Measurements from ENCODE around the gene CRCP. TPM values are rescaled to one million over a fixed set of nuclear protein-coding genes. Genes with fewer than 3 reads are reported as not detected.

The CRCP gene
- total RNA-seq, 1 experiment from 2014 or later = 36.4 TPM

DNA sequence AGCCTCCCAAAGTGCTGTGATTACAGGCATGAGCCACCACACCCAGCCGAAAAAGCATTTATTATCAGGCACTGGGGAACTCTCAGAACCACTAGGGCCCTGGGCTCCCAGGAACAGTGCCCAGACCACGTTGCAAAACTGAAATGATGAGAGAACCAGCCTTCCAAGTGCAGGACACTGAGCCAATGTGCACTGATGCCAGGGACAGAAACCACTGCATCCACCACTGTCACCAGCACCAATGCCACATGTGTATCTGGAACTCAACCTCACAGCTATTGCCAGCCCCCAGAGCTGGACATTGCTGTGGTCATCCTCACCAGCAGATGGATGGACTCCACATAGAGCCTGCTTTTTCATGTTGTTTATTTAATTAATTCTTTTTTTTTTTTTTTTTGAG lies 62.3 kb downstream of the CRCP start:
- no peaks in the 10 kb centered on the region for H3K9me3 ChIP-seq (ENCODE audit: low read length)
- no peak overlapping the region for H3K9ac ChIP-seq (ENCODE audit: low read length)
- DNase-seq (no peak), ATAC-seq (no peak)
- no peaks in the 10 kb centered on the region for H4K20me1 ChIP-seq (ENCODE audit: low read length)
- H3K4me3 ChIP-seq (ENCODE audit: low read length) = no peak overlapping the region
- no peaks in the 10 kb centered on the region for H3K4me1 ChIP-seq (ENCODE audit: insufficient read depth, low read length)
- no peaks in the 10 kb centered on the region for H3K27me3 ChIP-seq (ENCODE audit: low read length)
- no peak for TF ChIP-seq EZH2phosphoT487 (IDR thresholded peaks at IDR 0.05; ENCODE audit: borderline replicate concordance, low read length)
- TF ChIP-seq, protein P1, sequence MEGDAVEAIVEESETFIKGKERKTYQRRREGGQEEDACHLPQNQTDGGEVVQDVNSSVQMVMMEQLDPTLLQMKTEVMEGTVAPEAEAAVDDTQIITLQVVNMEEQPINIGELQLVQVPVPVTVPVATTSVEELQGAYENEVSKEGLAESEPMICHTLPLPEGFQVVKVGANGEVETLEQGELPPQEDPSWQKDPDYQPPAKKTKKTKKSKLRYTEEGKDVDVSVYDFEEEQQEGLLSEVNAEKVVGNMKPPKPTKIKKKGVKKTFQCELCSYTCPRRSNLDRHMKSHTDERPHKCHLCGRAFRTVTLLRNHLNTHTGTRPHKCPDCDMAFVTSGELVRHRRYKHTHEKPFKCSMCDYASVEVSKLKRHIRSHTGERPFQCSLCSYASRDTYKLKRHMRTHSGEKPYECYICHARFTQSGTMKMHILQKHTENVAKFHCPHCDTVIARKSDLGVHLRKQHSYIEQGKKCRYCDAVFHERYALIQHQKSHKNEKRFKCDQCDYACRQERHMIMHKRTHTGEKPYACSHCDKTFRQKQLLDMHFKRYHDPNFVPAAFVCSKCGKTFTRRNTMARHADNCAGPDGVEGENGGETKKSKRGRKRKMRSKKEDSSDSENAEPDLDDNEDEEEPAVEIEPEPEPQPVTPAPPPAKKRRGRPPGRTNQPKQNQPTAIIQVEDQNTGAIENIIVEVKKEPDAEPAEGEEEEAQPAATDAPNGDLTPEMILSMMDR (conservative IDR thresholded peaks at IDR 0.05; ENCODE audit: low read depth, low read length) = no peak
- no peak for TF ChIP-seq EZH2 (IDR thresholded peaks at IDR 0.05; ENCODE audit: low read length, unreplicated experiment)
- H3K79me2 ChIP-seq (ENCODE audit: low read length) = no peaks in the 10 kb centered on the region
- H2AFZ ChIP-seq (ENCODE audit: low read length) = no peak overlapping the region
- no peak overlapping the region for H3K27ac ChIP-seq (ENCODE audit: low read length)
- no peaks in the 10 kb centered on the region for H3K36me3 ChIP-seq (ENCODE audit: low read depth, low read length)
- ChIA-PET CTCF (no interaction called here), POLR2A (ENCODE audit: unreplicated experiment) (no interaction called here)
- H3K9me2 ChIP-seq (replicated peaks; ENCODE audit: low read length) = no peaks in the 10 kb centered on the region
- no peaks in the 10 kb centered on the region for H3F3A ChIP-seq (ENCODE audit: low read length, unreplicated experiment)
- H3K4me2 ChIP-seq (ENCODE audit: low read length) = no peak overlapping the region
- no TSS peak for BruUV-seq (replicated peaks)
- intact Hi-C loops (cut with micrococcal nuclease) = no loop called here

GRCh38 chr7:66178258-66178657 lies 63.6 kb downstream of the CRCP start:
- no peaks in the 10 kb centered on the region for H3K9me2 ChIP-seq (replicated peaks; ENCODE audit: low read length)
- H3K9ac ChIP-seq (ENCODE audit: low read length) = no peak overlapping the region
- ATAC-seq (no peak), DNase-seq (no peak)
- no TSS peak for BruUV-seq (replicated peaks)
- POLR2A ChIA-PET (ENCODE audit: unreplicated experiment) = no interaction called here
- H2AFZ ChIP-seq (ENCODE audit: low read length) = no peak overlapping the region
- no peaks in the 10 kb centered on the region for H3F3A ChIP-seq (ENCODE audit: low read length, unreplicated experiment)
- no peaks in the 10 kb centered on the region for H4K20me1 ChIP-seq (ENCODE audit: low read length)
- no peaks in the 10 kb centered on the region for H3K9me3 ChIP-seq (ENCODE audit: low read length)
- no peak for TF ChIP-seq EZH2 (IDR thresholded peaks at IDR 0.05; ENCODE audit: low read length, unreplicated experiment)
- TF ChIP-seq, protein P1 (conservative IDR thresholded peaks at IDR 0.05; ENCODE audit: low read depth, low read length) = no peak
- no peak for TF ChIP-seq EZH2phosphoT487 (IDR thresholded peaks at IDR 0.05; ENCODE audit: borderline replicate concordance, low read length)
- no peaks in the 10 kb centered on the region for H3K4me1 ChIP-seq (ENCODE audit: insufficient read depth, low read length)
- no peaks in the 10 kb centered on the region for H3K27me3 ChIP-seq (ENCODE audit: low read length)
- H3K36me3 ChIP-seq (ENCODE audit: low read depth, low read length) = no peaks in the 10 kb centered on the region
- H3K4me2 ChIP-seq (ENCODE audit: low read length) = no peak overlapping the region
- no peak overlapping the region for H3K27ac ChIP-seq (ENCODE audit: low read length)
- H3K79me2 ChIP-seq (ENCODE audit: low read length) = no peaks in the 10 kb centered on the region
- intact Hi-C loops (cut with micrococcal nuclease) = no loop called here
- CTCF ChIA-PET = interaction anchor here (0.6 kb wide), 1 partner anchor 292 kb away, joined by 10 read pairs; no protein-coding TSS in a partner anchor
- no peak overlapping the region for H3K4me3 ChIP-seq (ENCODE audit: low read length)

DNA sequence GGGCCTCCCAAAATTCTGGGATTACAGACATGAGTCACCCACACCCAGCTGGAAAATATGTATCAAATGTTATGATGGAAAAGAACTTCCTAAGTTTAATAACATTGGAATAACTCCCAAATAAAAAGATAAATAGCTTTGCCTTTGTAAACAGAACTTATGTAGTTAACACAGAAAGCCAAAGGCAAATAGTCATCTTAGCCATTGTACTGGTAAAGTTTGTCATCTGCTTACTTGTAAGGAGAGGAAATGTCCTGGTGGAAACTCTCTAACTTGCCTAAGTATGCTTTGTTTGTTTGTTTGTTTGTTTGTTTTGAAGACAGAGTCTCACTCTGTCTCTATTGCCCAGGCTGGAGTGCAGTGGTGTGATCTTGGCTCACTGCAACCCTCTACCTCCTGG lies 66.7 kb downstream of the CRCP start:
- Histone ChIP-seq H3K9ac (ENCODE audit: low read length) (no peak overlapping the region), H3K4me2 (ENCODE audit: low read length) (no peak overlapping the region), H3K4me1 (ENCODE audit: insufficient read depth, low read length) (no peaks in the 10 kb centered on the region), H3K27me3 (ENCODE audit: low read length) (no peaks in the 10 kb centered on the region), H3K36me3 (ENCODE audit: low read depth, low read length) (no peaks in the 10 kb centered on the region), H3K9me2 (replicated peaks; ENCODE audit: low read length) (no peaks in the 10 kb centered on the region), H3K9me3 (ENCODE audit: low read length) (no peaks in the 10 kb centered on the region), H4K20me1 (ENCODE audit: low read length) (no peaks in the 10 kb centered on the region), H2AFZ (ENCODE audit: low read length) (no peak overlapping the region), H3F3A (ENCODE audit: low read length, unreplicated experiment) (no peaks in the 10 kb centered on the region), H3K27ac (ENCODE audit: low read length) (no peak overlapping the region), H3K4me3 (ENCODE audit: low read length) (no peak overlapping the region), H3K79me2 (ENCODE audit: low read length) (no peaks in the 10 kb centered on the region)
- CTCF ChIA-PET = interaction anchor here (0.6 kb wide), 1 partner anchor 30 kb away, joined by 3 read pairs; no protein-coding TSS in a partner anchor
- intact Hi-C loops (cut with micrococcal nuclease) = no loop called here
- POLR2A ChIA-PET (ENCODE audit: unreplicated experiment) = no interaction called here
- DNase-seq (no peak), ATAC-seq (peak; percentile 72)
- TF ChIP-seq, protein P1 (conservative IDR thresholded peaks at IDR 0.05; ENCODE audit: low read depth, low read length) = no peak
- TF ChIP-seq EZH2phosphoT487 (IDR thresholded peaks at IDR 0.05; ENCODE audit: borderline replicate concordance, low read length) (no peak), EZH2 (IDR thresholded peaks at IDR 0.05; ENCODE audit: low read length, unreplicated experiment) (no peak)
- BruUV-seq (replicated peaks) = no TSS peak
